GM23338 (cell line): ENCODE results near the gene PRRG3. TPM values are rescaled to one million over a fixed set of nuclear protein-coding genes. Genes with fewer than 3 reads are reported as not detected.

Source experiments
- ATAC-seq: fragments of 200-7000 bp; cut with Tn5 transposase; 3 replicates; pipeline ENCODE4 v1.9.1; 2020
- DNase-seq: peaks from one replicate; pipeline ENCODE4 v3.0.0-alpha.2; 2015; ENCODE audit warnings: low spot score
- H2AFZ ChIP-seq: fragments of 200-600 bp; sonication (generic); 2 replicates; pipeline ENCODE4 v1.8.0; 2016; ENCODE audit warnings: antibody characterized with exemption, mild to moderate bottlenecking, moderate library complexity
- H3F3A ChIP-seq: fragments of 200-600 bp; sonication (generic); replicated peaks from 2 replicates; pipeline ENCODE4 v1.8.0; 2017; ENCODE audit warnings: antibody characterized with exemption, mixed run types, low read depth
- H3K27ac ChIP-seq: fragments of 200-600 bp; sonication (generic); 2 replicates; pipeline ENCODE4 v1.6.1; 2016; ENCODE audit warnings: low read depth
- H3K27me3 ChIP-seq: fragments of 200-600 bp; sonication (generic); 2 replicates; pipeline ENCODE4 v1.8.0; 2016; ENCODE audit warnings: mild to moderate bottlenecking, mixed run types, moderate library complexity; ENCODE audit not compliant: insufficient read depth
- H3K36me3 ChIP-seq: fragments of 200-600 bp; sonication (generic); 2 replicates; pipeline ENCODE4 v1.8.0; 2016; ENCODE audit warnings: mild to moderate bottlenecking; ENCODE audit not compliant: insufficient read depth
- H3K4me1 ChIP-seq: fragments of 200-600 bp; sonication (generic); 2 replicates; pipeline ENCODE4 v1.8.0; 2016; ENCODE audit warnings: mild to moderate bottlenecking, moderate library complexity; ENCODE audit not compliant: insufficient read depth
- H3K4me2 ChIP-seq: fragments of 200-600 bp; sonication (generic); 2 replicates; pipeline ENCODE4 v1.7.1; 2017; ENCODE audit warnings: mixed run types
- H3K4me3 ChIP-seq: fragments of 200-600 bp; sonication (generic); 2 replicates; pipeline ENCODE4 v1.6.1; 2016; ENCODE audit warnings: mixed run types
- H3K79me2 ChIP-seq: fragments of 200-600 bp; sonication (generic); replicated peaks from 2 replicates; pipeline ENCODE4 v1.8.0; 2017; ENCODE audit warnings: mild to moderate bottlenecking; ENCODE audit not compliant: insufficient read depth
- H3K9me2 ChIP-seq: fragments of 200-600 bp; sonication (generic); 2 replicates; pipeline ENCODE4 v1.8.0; 2017; ENCODE audit not compliant: insufficient read depth
- H4K20me1 ChIP-seq: fragments of 200-600 bp; sonication (generic); replicated peaks from 2 replicates; pipeline ENCODE4 v1.8.0; 2017; ENCODE audit warnings: mild to moderate bottlenecking; ENCODE audit not compliant: insufficient read depth
- H3K27ac Mint-ChIP-seq: 2 replicates; pipeline ENCODE4 v1.8.0; 2020; ENCODE audit warnings: inconsistent platforms, mild to moderate bottlenecking, moderate library complexity, mixed read lengths
- H3K27me3 Mint-ChIP-seq: 3 replicates; pipeline ENCODE4 v1.8.0; 2022; ENCODE audit warnings: low read depth, mild to moderate bottlenecking, moderate library complexity, mixed read lengths, inconsistent platforms; ENCODE audit not compliant: insufficient read depth, poor library complexity
- H3K36me3 Mint-ChIP-seq: 3 replicates; pipeline ENCODE4 v1.8.0; 2021; ENCODE audit warnings: low read depth, mild to moderate bottlenecking, inconsistent platforms, moderate library complexity, mixed read lengths
- H3K4me1 Mint-ChIP-seq: 3 replicates; pipeline ENCODE4 v1.8.0; 2020; ENCODE audit warnings: mild to moderate bottlenecking, inconsistent platforms, mixed read lengths
- H3K4me3 Mint-ChIP-seq: 3 replicates; pipeline ENCODE4 v1.8.0; 2021; ENCODE audit warnings: moderate library complexity, mild to moderate bottlenecking, inconsistent platforms, mixed read lengths
- H3K9me3 Mint-ChIP-seq: 3 replicates; pipeline ENCODE4 v1.8.0; 2020; ENCODE audit warnings: moderate library complexity, mild to moderate bottlenecking, inconsistent platforms, mixed read lengths
- CREB1 ChIP-seq: fragments of 250-450 bp; sonication (Bioruptor Pico); IDR thresholded peaks from 2 replicates; pipeline ENCODE4 v1.5.0; 2020; ENCODE audit warnings: low read depth, mild to moderate bottlenecking, moderate library complexity
- ETS1 ChIP-seq: IDR thresholded peaks from 2 replicates; pipeline ENCODE4 v1.6.1; 2016; ENCODE audit warnings: antibody characterized with exemption
- EZH2 ChIP-seq: fragments of 200-600 bp; sonication (generic); IDR thresholded peaks from one replicate; pipeline ENCODE4 v1.8.0; 2017; ENCODE audit warnings: antibody characterized with exemption, mild to moderate bottlenecking, low read depth; ENCODE audit not compliant: unreplicated experiment
- EZH2phosphoT487 ChIP-seq: fragments of 200-600 bp; sonication (generic); IDR thresholded peaks from one replicate; pipeline ENCODE4 v1.8.1; 2018; ENCODE audit warnings: antibody characterized with exemption; ENCODE audit not compliant: unreplicated experiment
- JUNB ChIP-seq: IDR thresholded peaks from one replicate; pipeline ENCODE4 v1.6.1; 2016; ENCODE audit warnings: antibody characterized with exemption; ENCODE audit not compliant: unreplicated experiment
- NANOG ChIP-seq: IDR thresholded peaks from 2 replicates; pipeline ENCODE4 v1.6.1; 2016; ENCODE audit warnings: antibody characterized with exemption, borderline replicate concordance
- POLR2AphosphoS5 ChIP-seq: IDR thresholded peaks from 2 replicates; pipeline ENCODE4 v1.6.1; 2016; ENCODE audit warnings: antibody characterized with exemption, low read depth
- REST ChIP-seq: IDR thresholded peaks from one replicate; pipeline ENCODE4 v1.6.1; 2018; ENCODE audit warnings: antibody characterized with exemption; ENCODE audit not compliant: unreplicated experiment
- STAT1 ChIP-seq: IDR thresholded peaks from one replicate; pipeline ENCODE4 v1.6.1; 2016; ENCODE audit warnings: antibody characterized with exemption; ENCODE audit not compliant: unreplicated experiment
- ZNF114 ChIP-seq: fragments of 250-450 bp; sonication (Bioruptor Pico); IDR thresholded peaks from 2 replicates; pipeline ENCODE4 v1.5.0; 2020; ENCODE audit warnings: mild to moderate bottlenecking, moderate library complexity
- ZNF331 ChIP-seq: fragments of 250-450 bp; sonication (Bioruptor Pico); IDR thresholded peaks from 2 replicates; pipeline ENCODE4 v1.5.0; 2020; ENCODE audit warnings: low read depth, mild to moderate bottlenecking, moderate library complexity
- ZNF462 ChIP-seq: fragments of 250-450 bp; sonication (Bioruptor Pico); IDR thresholded peaks from 2 replicates; pipeline ENCODE4 v1.5.0; 2020; ENCODE audit warnings: mild to moderate bottlenecking, moderate library complexity
- polyA plus RNA-seq: library from polyadenylated mRNA; unstranded; fragments of >200 nt; fragmentation: Nextera tagmentation; extraction: Ambion mirVana; gene quantifications from 2 replicates; pipeline ENCODE4 v1.2.1, GENCODE V29; 2016
- total RNA-seq: library from RNA; depleted of rRNA; stranded (reverse); fragments of >200 nt; shearing (Covaris generic); gene quantifications from 2 replicates; pipeline ENCODE4 v1.2.3, GENCODE V29; 2014
- TF ChIP-seq, protein P1 (sequence below), 2 experiments: fragments of 200-600 bp in 1 of 2; sonication (generic) in 1 of 2; conservative IDR thresholded peaks; 2 replicates each; pipeline versions ENCODE4 v1.5.1 to v1.6.1; 2016 to 2017; ENCODE audit warnings: antibody characterized with exemption in 2 of 2, low read depth in 2 of 2, mild to moderate bottlenecking in 2 of 2, moderate library complexity in 1 of 2

PRRG3 gene
- total and polyA plus RNA-seq, 2 experiments from 2014 or later = 5.0 to 10.6 TPM

GRCh38 chrX:151746502-151746901 is 51.2 kb downstream of the PRRG3 start:
- peaks cover 7% of the 10 kb centered on the region; the same call in 1 of the 2 replicates for H3K4me1 ChIP-seq
- TF ChIP-seq REST (no peak), CREB1 (no peak), EZH2 (no peak), ZNF331 (CRISPR knock-in tag) (no peak), ZNF462 (CRISPR knock-in tag) (no peak), NANOG (no peak), EZH2phosphoT487 (no peak), STAT1 (no peak), JUNB (no peak), POLR2AphosphoS5 (no peak), ZNF114 (CRISPR knock-in tag) (no peak), ETS1 (no peak)
- TF ChIP-seq, protein P1, sequence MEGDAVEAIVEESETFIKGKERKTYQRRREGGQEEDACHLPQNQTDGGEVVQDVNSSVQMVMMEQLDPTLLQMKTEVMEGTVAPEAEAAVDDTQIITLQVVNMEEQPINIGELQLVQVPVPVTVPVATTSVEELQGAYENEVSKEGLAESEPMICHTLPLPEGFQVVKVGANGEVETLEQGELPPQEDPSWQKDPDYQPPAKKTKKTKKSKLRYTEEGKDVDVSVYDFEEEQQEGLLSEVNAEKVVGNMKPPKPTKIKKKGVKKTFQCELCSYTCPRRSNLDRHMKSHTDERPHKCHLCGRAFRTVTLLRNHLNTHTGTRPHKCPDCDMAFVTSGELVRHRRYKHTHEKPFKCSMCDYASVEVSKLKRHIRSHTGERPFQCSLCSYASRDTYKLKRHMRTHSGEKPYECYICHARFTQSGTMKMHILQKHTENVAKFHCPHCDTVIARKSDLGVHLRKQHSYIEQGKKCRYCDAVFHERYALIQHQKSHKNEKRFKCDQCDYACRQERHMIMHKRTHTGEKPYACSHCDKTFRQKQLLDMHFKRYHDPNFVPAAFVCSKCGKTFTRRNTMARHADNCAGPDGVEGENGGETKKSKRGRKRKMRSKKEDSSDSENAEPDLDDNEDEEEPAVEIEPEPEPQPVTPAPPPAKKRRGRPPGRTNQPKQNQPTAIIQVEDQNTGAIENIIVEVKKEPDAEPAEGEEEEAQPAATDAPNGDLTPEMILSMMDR (conservative IDR thresholded peaks at IDR 0.05; ENCODE audit: low read depth in 2 of 2) = no peak
- H3K27ac ChIP-seq = no peak overlapping the region
- Mint-ChIP-seq H3K27me3 (no peaks in the 10 kb centered on the region), H3K4me3 (no peak overlapping the region), H3K27ac (no peak overlapping the region), H3K9me3 (no peaks in the 10 kb centered on the region), H3K36me3 (no peaks in the 10 kb centered on the region), H3K4me1 (peaks cover 12% of the 10 kb centered on the region; the same call in 2 of the 3 replicates)
- no peak for DNase-seq
- ATAC-seq = no peak
- no peaks in the 10 kb centered on the region for H3K36me3 ChIP-seq
- no peak overlapping the region for H3K4me2 ChIP-seq
- no peaks in the 10 kb centered on the region for H3F3A ChIP-seq
- no peaks in the 10 kb centered on the region for H3K27me3 ChIP-seq
- H3K4me3 ChIP-seq = no peak overlapping the region
- no peak overlapping the region for H2AFZ ChIP-seq
- no peaks in the 10 kb centered on the region for H4K20me1 ChIP-seq
- no peaks in the 10 kb centered on the region for H3K9me2 ChIP-seq
- no peaks in the 10 kb centered on the region for H3K79me2 ChIP-seq
